ENCODE results near the gene SMIM10L2A. TPM values are rescaled to one million over a fixed set of nuclear protein-coding genes. Genes with fewer than 3 reads are reported as not detected.
"Not testable (repeated sequence)": the region's sequence is repeated elsewhere in the genome, so short reads cannot be mapped to it uniquely, and the experiment has no call there.

The SMIM10L2A gene
- total RNA-seq, 1 donor from 2014 or later = 6.5 TPM

DNA sequence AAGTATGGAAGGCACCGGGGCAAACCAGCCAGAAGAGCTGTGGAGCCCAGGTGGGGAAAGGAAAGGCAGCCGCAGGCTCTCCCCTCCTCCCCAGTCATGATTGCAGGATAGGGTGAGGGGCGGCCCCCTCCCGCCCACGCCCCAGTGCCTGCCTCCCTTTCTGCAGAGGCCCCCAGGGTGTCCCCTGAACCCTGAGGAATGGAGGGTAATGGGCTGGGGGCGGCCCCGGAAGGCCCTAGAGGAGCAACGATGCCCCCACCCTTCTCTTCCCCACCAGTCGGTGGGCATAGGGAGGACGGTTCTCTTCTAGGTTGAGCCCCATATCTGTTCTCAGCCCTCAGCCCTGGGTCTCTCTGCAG lies 1.0 kb downstream of the SMIM10L2A start:
- DNase-seq (ENCODE audit: low spot score) = not testable (repeated sequence)

DNA sequence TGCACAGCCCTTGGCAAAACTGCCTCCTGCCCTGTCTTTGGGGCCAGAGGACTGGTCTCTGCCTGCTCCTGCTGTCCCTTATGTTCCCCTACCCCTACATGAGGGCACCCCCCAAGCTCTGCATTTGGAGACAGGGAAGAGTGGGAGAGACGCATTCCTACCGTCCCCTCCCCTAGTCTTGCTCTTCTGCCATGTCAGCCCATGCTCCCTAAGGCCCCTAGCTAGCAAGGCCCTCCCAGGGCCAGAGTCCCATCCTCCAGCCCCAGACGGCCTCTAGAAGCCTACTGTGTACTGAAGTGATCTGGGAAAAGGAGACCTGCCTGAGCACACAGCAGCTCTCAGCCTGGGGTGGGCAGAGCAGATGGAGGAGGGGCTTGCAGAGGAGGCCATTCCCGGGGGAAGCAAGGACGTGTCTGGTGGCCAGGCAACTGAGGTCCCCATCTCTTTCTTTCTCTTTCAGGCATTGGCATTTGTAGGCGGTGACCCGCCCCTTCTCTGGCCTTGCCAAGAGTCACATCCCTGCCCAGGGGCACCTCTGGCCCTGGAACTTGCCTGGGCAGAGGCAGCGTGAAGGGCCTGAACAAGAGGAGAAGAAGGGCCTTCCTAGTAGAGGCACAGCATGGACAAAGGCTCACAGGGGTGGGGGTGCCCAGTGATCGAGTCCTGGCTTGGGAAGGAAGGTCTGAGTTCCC lies 1.6 kb downstream of the SMIM10L2A start:
- not testable (repeated sequence) for DNase-seq (ENCODE audit: low spot score)

DNA sequence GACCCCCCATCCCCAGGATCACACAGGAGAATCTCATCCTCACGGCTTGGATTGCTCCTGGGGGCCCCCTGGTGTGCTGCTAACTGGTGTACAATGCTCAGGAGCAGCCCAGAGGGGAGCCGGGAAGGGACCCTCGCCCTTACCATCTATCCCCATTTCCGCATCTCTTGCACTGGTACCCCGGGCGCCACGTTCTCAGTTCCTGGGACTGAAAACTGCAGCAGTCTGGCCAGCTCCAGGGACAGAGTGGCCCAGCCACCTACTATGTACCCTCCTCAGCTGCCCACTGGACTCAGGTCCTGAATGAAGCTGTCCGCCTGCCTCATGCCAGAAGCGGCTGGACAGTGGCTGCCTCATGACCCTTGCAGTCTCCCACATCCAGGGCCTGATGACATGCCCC lies 2.7 kb downstream of the SMIM10L2A start:
- no peak for DNase-seq (ENCODE audit: low spot score)

DNA sequence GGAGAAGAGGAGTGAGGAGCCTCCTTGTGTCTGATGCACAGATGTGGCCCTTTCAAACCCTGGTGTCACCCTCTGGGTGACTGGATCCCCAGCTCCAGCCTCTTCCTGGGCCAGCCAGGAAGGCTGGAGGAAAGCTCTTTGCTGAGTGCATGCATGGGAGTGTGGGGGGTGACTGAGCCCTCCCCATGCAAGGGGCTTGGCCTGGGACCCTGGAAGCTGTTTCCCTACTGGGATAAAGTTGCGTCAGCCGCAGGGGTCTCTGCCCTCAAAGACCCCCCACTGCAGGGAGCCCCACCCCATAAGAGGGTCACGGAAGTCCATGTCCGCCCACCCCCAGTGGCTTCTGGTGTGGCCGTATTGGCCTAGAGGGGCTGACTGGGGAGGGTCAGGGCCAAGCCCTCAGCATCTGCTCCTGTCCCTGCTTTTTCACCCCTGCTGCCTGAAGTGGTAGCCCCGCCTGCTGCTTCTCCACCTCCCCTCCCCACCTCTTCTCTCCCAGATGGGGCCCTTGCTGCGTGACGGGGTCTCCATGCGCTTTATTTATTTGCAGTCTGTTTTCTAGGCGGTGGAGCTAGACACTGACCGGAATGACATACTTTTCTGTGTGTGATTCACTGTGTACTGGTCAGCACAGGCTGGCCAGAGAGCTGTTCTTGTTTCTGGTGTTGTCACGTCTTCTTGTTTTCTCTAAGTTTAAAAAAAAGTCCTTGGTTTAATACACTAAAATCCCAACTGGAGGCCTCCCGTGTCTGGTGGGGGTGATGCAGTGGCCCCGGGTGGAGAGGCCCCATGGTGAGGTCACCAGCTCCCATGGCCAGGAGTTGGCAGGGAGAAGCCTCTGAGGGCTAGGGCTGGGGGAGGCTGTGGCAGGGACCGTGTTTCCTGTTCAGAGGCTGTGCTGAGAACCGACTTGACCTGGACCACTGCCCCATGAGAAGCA lies 3.6 kb downstream of the SMIM10L2A start:
- DNase-seq (ENCODE audit: low spot score) = peak; percentile 17

DNA sequence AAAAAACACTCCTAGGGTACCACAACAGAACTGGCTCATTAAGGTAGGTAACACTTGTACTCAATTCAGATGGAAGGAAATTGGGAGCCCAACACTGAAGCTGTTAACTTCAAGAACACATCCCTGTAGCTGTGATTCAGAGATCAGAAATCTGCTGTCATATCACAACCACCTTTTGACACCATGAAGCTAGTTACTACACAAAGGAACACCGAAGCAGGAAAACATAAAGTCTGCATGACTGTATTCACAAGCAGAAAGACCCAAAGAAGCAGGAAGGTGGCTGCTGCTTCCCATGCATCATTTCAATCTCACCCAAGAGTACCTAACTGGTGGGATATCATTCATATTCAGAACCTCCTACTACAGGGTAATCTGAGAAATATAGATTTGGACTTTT lies 7.7 kb downstream of the SMIM10L2A start:
- no peak for DNase-seq (ENCODE audit: low spot score)

DNA sequence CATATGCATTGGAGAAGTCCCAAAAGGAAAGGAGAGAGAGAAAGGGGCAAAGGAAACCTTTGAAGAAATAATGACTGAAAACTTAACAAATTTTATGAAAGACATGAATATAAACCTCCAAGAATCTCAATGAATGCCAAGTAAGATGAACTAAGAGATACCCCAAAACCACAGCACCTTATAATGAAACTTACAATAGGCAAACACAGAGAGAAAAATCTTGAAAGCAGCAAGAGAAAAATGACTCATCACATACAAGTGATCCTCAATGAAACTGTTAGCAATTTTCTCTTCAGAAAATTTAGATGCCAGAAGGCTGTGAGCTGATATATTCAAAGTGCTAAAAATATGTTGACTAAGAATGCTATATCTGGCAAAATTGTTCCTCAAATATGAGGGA lies 10.1 kb downstream of the SMIM10L2A start:
- no peak for DNase-seq (ENCODE audit: low spot score)

DNA sequence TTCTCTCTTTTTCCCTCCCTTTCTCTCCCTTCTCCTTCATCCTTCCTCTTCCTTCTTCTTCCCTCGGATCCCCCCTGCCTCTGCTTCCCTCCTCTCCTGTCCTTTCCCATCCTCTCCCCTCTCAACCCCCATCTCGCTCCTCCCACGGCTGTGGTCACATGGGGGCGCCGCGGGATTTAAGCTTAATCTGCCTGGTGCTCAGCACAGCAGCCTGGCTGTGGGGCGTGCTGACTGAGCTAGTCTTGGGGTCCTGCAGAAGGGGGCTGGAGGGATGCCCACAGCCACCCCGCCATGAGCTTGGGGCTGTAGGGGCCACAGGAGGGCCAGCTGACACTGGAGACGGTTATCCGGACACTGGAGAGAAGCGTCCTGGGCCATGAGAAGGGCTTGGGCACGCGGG lies 10.7 kb downstream of the SMIM10L2A start:
- DNase-seq (ENCODE audit: low spot score) = no peak

DNA sequence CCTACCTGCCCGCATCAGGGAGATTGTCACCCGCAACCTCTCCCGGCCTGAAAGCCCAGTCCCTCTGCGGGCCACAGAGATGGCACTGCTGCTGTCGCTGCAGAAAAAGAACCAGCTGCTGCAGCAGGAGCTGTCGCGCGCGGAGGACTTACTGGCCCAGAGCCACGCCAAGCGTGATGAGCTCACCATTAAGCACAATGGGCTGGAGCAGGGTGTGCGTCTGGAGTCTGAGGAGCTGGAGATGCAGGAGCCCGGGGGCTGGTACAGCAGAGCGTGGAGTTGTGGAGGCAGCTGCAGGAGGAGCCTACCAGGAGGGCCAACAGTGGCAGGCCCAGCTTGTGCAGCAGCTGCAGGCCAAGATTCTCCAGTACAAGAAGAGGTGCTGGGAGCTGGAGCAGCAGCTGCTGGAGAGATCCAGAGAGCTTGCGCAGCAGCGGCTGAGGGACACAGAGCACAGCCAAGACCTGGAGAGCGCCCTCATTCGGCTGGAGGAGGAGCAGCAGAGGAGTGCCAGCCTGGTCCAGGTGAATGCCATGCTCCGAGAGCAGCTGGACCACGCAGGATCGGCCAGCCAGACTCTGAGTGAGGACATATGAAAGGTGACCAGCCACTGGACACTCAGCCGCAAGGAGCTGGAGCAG lies 11.3 kb downstream of the SMIM10L2A start:
- DNase-seq (ENCODE audit: low spot score) = no peak

DNA sequence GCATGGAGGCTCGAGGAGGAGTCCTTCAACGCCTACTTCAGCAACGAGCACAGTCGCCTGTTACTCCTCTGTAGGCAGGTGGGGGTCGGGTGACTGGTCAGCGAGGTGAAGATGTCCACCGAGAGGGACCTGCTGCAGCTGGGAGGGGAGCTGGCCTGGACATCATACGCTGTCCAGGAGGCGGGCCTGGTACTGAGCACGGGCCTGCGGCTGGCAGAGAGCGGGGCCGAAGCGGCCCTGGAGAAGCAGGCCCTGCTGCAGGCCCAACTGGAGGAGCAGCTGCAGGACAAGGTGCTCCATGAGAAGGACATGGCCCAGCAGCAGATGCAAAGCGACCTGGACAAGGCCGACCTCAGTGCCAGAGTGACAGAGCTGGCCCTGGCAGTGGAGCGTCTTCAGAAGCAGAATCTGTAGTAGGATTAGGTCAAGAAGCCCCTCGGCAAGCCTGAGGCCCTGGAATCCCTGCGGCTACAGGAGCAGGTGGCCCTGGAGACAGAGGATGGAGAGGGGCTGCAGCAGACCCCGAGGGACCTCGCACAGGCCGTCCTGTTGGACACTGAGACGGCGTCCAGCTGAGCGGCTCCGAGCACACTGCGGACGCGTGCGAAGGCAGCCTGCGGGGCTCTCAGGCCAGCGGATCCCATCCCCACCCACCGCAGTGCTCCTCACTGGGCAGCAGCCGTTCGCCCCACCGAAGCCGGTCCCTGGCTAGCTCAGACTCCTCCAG lies 11.9 kb downstream of the SMIM10L2A start:
- no peak for DNase-seq (ENCODE audit: low spot score)

DNA sequence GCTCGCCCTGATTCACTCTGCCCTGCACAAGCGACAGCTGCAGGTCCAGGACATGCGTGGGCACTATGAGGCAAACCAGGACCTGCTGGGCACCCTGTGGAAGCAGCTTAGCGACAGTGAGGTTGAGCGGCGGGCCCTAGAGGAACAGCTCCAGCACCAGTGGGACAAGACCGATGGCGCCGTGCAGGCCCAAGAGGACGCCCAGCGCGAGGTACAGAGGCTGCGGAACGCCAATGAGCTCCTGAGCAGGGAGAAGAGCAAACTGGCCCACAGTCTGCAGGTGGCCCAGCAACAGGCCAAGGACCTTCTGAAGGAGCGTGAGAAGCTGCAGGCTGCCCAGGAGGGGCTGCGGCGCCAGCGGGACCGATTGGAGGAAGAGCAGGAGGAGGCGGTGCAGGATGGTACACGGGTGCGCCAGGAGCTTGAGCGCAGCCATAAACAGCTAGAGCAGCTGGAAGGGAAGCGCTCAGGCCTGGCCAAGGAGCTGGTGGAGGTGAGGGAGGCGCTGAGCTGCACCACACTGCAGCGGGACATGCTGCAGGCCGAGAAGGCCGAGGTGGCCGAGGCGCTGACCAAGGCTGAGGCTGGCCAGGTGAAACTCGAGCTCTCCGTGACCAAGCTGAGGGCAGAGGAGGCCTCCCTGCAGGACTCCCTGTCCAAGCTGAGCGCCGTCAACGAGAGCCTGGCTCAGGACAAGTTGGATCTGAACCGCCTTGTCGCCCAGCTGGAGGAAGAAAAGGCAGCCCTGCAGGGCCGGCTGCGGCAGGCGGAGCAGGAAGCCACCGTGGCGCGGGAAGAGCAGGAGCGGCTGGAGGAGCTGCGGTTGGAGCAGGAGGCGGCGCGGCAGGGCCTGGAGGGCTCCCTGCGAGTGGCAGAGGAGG lies 12.8 kb downstream of the SMIM10L2A start:
- DNase-seq (ENCODE audit: low spot score) = no peak

DNA sequence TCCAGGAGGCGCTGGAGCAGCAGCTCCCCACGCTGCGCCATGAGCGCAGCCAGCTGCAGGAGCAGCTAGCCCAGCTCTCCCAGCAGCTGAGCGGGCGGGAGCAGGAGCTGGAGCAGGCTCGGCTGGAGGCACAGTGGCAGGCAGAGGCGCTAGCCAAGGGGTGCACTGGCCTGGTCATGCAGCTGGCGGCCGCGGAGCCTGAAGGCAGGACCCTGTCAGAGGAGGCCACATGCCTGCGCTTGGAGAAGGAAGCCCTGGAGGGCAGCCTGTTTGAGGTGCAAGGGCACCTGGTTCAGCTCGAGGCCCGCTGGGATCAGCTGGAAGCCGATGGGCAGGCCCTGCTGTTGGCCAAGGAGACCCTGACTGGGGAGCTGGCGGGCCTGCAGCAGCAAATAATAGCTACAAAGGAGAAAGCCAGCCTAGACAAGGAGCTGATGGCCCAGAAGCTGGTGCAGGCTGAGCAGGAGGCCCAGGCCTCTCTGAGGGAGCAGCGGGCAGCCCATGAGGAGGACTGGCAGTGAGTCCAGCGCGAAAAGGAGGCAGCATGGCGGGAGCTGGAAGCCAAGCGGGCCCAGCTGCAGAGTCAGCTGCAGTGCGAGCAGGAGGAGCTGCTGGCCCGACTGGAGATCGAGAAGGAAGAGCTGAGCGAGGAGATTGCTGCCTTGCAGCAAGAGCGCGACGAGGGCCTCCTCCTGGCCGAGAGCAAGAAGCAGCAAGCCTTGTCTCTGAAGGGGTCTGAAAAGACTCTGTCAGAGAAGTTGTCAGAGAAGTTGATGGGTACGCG lies 13.6 kb downstream of the SMIM10L2A start:
- no peak for DNase-seq (ENCODE audit: low spot score)

DNA sequence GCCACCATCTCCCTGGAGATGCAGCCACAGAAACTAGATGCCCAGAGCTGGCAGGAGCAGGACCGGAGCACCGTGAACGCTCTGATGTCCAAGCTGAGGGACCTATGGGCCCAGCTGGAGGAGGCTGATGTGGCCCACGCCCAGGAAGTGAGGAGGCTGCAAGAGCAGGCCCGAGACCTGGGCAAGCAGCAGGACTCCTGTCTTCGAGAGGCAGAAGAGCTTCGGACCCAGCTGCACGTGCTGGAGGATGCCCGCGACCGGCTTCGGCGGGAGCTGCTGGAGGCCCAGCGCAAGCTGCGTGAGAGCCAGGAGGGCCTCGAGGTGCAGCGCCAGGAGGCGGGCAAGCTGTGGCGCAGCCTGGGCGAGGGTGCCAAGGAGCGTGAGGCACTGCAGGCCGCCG lies 14.2 kb downstream of the SMIM10L2A start:
- no peak for DNase-seq (ENCODE audit: low spot score)

DNA sequence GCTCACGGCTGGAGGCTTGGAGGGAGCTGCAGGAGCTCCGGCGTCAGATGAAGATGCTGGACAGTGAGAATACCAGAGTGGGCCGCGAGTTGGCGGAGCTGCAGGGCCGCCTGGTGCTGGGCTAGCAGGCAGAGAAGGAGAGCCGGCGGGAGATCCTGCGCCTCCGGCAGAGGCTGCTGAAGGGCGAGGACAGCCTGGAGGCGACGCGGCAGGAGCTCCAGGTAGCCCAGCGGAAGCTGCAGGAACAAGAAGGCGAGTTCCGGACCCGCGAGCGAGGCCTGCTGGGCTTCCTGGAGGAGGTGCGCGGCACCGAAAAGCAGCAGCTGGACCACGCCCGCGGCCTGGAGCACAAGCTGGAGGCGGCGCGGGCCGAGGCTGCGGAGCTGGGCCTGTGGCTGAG lies 14.7 kb downstream of the SMIM10L2A start:
- DNase-seq (ENCODE audit: low spot score) = no peak

DNA sequence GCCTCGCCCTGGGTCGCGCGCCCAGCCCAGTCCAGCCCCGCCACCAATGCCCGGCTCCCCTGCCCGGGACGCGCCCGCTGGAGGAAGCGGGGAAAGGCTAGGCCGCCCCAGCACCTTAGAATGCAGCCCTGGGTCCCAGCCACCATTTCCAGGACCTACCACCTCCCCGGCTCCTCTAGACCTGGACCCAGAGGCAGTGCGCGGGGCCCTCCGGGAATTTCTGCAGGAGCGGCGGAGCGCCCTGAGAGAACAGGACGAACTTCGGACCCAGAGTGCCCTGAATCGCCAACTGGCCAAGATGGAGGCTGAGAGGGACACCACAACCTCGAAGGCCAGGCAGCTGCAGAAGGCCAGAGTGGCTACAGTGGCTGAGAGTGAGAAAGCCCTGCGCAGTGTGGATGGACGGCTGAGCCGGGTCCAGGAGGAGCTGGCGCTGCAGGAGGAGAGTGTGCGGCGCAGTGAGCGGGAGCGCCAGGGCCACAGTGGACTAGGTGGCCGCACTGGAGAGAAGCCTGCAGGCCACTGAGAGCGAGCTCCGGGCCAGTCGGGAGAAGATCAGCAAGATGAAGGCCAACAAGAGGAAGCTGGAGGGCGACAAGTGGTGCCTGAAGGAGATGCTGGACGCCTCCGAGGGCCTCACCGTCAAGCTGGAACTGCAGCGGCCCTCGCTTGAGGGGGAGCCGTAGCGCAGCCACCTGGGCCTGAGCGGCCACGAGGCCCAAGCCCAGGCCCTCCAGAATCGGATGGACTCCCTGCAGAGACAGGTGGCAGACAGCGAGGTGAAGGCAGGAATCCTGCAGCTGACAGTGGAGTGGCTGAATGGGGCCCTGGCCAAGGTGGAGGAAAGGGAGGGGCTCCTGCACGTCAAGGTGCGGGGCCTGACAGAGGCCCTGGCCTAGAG lies 15.5 kb downstream of the SMIM10L2A start:
- DNase-seq (ENCODE audit: low spot score) = no peak

DNA sequence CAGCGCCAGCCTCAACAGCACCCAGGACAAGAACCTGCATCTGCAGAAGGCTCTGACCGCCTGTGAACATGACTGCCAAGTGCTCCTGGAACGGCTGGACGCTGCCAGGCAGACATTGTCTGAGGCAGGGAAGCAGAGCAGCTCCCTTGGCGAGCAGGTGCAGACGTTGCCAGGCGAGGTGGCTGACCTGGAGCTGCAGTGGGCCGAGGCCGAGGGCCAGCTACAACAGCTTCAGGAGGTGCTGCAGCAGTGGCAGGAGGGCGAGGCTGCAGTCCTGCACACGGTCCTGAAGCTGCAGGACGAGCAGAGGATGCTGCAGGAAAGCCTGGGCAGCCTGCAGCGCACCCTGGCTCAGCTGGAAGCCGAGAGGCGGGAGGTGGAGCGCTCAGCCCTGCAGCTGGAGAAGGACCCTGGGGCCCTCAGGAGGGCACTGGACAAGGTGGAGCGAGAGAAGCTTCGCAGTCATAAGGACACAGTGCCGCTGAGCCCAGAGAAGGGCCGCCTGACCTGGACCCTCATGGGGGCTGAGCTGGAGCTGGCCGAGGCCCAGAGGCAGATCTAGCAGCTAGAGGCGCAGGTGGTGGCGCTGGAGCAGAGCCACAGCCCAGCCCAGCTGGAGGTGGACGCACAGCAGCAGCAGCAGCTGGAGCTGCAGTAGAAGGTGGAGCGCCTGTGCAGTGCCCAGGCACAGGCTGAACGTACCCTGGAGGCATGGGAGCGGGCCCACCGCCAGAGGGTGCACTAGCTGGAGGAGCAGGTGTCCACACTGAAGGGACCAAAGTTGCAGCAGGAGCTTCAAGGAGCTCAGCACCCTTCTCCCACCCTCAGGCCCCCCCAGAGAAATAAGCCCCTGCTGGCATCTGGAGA lies 16.4 kb downstream of the SMIM10L2A start:
- no peak for DNase-seq (ENCODE audit: low spot score)

DNA sequence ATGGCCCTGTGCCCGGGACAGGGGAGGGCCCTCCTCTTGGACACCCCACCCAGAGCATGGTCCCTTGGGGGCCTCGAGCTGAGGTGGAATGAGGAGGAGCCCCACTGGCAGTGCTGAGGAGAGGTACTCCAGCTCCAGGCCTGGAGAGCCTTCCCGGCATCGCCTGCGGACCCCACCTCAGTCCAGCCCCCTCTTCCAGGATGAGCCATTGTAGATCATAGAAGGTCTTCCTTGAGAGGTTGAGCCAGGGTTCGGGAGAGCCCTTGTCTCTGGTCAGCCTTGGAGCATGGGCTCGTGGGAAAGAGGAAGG lies 16.9 kb downstream of the SMIM10L2A start:
- no peak for DNase-seq (ENCODE audit: low spot score)

DNA sequence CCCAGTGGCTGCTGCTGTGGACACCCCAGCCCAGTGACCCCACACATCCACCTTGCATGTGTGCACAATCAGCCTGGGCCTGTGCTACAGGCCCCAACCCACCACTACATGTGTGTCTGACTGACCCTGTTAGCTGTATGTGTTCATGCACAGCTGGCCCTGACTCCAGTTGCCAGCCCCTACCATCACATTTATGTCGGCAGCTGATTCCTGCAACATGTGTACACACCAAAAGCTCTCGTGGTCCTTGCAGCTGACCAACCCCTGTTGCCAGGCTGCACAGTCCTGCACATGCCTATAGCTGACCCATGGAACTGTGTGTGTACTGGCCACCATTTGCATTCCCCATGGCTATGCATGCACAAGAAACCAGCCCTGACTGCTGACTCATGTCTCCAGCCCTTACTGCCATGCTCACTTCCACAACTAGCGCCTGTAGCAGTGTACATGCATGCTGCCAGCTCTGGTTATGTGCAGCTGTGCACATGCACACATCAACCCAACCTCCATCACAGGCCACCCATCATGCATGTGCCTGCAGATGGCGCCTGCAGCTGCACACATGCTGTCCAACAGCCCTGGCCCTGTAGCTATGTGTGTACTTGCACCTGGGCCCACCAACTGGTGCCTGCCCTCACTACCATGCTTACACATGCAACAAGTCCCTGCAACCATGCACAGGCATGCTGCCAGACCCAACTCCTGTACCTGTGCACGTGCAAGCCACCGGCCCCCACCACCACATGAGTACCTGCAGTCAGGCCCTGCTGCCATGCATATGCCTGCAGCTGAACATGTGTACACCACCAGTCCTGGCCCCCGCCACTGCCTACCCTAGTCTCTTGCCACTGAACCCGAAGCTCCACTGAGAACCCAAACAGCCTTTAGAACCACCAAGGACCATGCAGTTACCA lies 28.1 kb downstream of the SMIM10L2A start:
- no peak for DNase-seq (ENCODE audit: low spot score)

Measured in umbilical cord (tissue), 2 donors.